ENCODE measurements around the gene DUSP8.

DNA sequence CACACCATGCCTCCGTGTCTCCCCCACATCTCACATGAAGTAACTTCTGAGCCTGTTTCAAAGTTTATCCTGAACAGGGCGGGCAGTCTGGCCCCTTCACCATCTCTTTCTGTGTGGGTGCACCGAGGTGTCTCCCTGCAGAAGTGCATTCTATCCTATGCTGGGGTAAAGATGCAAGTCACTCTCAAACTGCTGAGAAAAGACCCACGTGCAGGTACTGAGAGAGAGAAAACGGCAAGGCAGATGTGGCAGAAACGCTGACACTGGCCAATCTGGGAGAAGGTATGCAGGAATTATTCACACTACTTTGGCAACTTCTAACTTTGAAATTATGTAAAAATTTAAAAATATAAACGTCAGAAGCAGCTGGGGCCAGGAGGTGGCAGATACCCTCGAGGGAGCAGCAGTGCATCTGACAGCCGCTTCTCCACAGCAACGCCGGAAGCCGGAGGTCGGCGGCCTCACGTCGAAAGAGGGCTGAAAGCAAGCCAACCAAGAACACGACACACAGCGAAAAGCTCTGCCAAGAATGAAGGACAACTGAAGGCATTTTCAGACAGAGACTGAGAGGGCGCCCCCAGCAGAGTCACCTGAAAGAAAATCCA is 51.3 kb downstream of the DUSP8 start:
- TF ChIP-seq, protein P1, sequence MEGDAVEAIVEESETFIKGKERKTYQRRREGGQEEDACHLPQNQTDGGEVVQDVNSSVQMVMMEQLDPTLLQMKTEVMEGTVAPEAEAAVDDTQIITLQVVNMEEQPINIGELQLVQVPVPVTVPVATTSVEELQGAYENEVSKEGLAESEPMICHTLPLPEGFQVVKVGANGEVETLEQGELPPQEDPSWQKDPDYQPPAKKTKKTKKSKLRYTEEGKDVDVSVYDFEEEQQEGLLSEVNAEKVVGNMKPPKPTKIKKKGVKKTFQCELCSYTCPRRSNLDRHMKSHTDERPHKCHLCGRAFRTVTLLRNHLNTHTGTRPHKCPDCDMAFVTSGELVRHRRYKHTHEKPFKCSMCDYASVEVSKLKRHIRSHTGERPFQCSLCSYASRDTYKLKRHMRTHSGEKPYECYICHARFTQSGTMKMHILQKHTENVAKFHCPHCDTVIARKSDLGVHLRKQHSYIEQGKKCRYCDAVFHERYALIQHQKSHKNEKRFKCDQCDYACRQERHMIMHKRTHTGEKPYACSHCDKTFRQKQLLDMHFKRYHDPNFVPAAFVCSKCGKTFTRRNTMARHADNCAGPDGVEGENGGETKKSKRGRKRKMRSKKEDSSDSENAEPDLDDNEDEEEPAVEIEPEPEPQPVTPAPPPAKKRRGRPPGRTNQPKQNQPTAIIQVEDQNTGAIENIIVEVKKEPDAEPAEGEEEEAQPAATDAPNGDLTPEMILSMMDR (IDR thresholded peaks at IDR 0.05): no peak
- TF ChIP-seq POLR2A (IDR thresholded peaks at IDR 0.05): no peak

Measured in Peyer's patch (tissue), 4 donors.